HL-60 (cell line): ENCODE data around the gene HLA-C.
A peak's percentile ranks its signal among the peaks of the same experiment; 100 is the strongest.

Source experiments
- DNase-seq, 2 experiments: peaks; one replicate each; pipeline ENCODE4 v3.0.0-alpha.2; 2010 to 2020; ENCODE audit warnings: low read depth in 1 of 2, low spot score in 1 of 2
- H3K27ac ChIP-seq: fragments of 250-450 bp; sonication (Bioruptor Pico); replicated peaks from 2 replicates; pipeline ENCODE4 v1.5.1; 2020; ENCODE audit warnings: mild to moderate bottlenecking, moderate library complexity
- H3K27me3 ChIP-seq: fragments of 250-450 bp; sonication (Bioruptor Pico); 2 replicates; pipeline ENCODE4 v1.5.1; 2021; ENCODE audit warnings: mild to moderate bottlenecking, moderate library complexity; ENCODE audit not compliant: insufficient read depth, poor library complexity, severe bottlenecking
- H3K4me3 ChIP-seq: replicated peaks from 2 replicates; pipeline ENCODE4 v1.5.1; 2011; ENCODE audit warnings: mild to moderate bottlenecking, control low read depth, low read length; ENCODE audit not compliant: insufficient read depth
- CTCF ChIP-seq: IDR thresholded peaks from one replicate; pipeline ENCODE4 v1.5.1; 2011; ENCODE audit warnings: low read length, control low read depth, inconsistent platforms; ENCODE audit not compliant: insufficient read depth
- GABPA ChIP-seq: IDR thresholded peaks from 2 replicates; pipeline ENCODE4 v1.6.1; 2012; ENCODE audit warnings: low read depth
- POLR2AphosphoS5 ChIP-seq: IDR thresholded peaks from 2 replicates; pipeline ENCODE4 v1.6.1; 2012; ENCODE audit warnings: low read depth
- REST ChIP-seq: IDR thresholded peaks from 2 replicates; pipeline ENCODE4 v1.6.1; 2012; ENCODE audit warnings: low read depth; ENCODE audit not compliant: insufficient replicate concordance
- SPI1 ChIP-seq: IDR thresholded peaks from 2 replicates; pipeline ENCODE4 v1.6.1; 2012; ENCODE audit warnings: low read depth, mild to moderate bottlenecking, borderline replicate concordance

HLA-C gene

GRCh38 chr6:31268836-31269235, 3.1 kb downstream of the HLA-C start:
- Histone ChIP-seq H3K27ac (no peak overlapping the region), H3K4me3 (no peak overlapping the region), H3K27me3 (no peaks in the 10 kb centered on the region)
- TF ChIP-seq POLR2AphosphoS5 (no peak), REST (no peak), CTCF (no peak), GABPA (no peak), SPI1 (no peak)
- no peak for DNase-seq

GRCh38 chr6:31268369-31268765, 3.5 kb downstream of the HLA-C start:
- Histone ChIP-seq H3K4me3 (no peak overlapping the region), H3K27ac (no peak overlapping the region), H3K27me3 (no peaks in the 10 kb centered on the region)
- no peak for DNase-seq
- no peak for TF ChIP-seq POLR2AphosphoS5
- no peak for TF ChIP-seq CTCF
- TF ChIP-seq GABPA = no peak
- no peak for TF ChIP-seq SPI1
- TF ChIP-seq REST = no peak

DNA sequence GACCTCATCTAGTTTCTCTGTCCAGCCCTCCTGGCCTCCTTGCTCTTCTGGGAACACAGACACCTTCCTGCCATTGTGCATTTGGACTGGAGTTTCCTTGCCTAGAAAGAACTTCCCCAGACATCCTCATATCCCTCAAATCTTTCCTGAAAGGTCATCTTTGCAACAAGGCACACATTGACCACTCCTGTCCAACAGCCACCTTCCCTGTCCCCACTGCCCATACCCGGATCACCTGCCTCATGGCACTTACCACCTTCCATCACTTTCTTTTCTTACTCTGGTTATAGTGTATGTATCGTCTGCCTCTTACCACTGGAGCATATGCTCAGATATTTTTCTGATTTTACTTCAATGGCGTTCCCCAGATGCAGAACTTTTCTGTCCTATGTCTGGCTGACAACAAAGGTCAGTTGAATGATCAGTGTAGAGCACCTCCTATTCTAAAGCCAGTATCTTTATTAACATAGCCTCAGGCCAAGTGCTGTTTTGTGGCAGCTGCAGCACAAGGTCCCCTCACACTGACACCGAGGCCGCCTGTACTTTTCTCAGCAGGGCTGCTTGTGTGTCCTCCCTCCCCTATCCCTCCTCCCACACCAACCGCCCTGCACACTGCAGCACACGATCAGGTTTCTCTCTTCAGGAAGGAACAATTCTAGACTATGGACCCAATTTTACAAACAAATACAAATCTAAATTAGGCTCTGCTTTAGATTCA, 4.1 kb downstream of the HLA-C start:
- TF ChIP-seq POLR2AphosphoS5 = 0 out of 2 replicates have a peak, but pooled peaks have one; percentile 14
- no peak for TF ChIP-seq SPI1
- Histone ChIP-seq H3K27me3 (no peaks in the 10 kb centered on the region), H3K4me3 (no peak overlapping the region), H3K27ac (no peak overlapping the region)
- DNase-seq = no peak

DNA sequence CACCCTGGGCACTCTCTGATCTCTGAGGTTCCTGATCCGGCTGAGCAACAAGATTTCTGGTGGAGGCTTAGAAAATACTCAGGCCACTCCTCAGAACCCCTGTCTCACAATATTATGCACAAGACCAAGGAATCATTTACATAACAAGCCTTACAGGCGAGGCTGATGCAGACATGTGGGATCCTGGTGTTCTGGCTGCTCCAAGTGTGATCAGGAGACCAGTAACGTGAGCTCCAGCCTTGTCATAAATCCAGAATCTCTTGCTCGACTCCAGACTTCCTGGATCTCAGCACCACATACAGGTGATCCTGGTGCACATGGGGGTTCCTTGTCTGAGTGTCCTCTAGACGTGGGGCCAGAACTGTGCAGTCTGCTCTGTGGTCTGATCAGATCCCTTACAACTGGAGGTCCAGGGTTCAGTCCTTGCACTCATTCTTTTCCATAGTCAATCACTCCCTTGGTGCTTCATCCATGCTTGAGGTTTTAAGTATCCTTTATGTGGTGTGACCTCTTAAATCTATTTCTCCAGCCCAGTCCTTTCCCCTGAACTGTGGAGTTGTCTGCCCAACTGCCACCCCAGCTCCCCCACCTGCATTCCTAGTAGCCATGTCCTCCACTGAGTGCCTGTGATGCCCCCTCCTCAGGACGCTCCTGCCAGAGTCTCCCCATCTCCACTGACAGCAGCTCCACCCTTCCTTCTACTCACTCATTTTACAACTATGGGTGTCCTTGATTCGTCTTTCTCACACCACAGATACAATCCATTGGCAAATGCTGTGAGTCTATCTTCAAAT, 5.1 kb downstream of the HLA-C start:
- H3K4me3 ChIP-seq = no peak overlapping the region
- no peak overlapping the region for H3K27ac ChIP-seq
- H3K27me3 ChIP-seq = no peaks in the 10 kb centered on the region
- TF ChIP-seq REST = no peak
- no peak for TF ChIP-seq CTCF
- TF ChIP-seq SPI1 = no peak
- no peak for TF ChIP-seq POLR2AphosphoS5
- no peak for TF ChIP-seq GABPA
- DNase-seq = no peak
